Body of pancreas (tissue), 4 donors: ENCODE measurements around the gene BTBD10. TPM values are rescaled to one million over a fixed set of nuclear protein-coding genes. Genes with fewer than 3 reads are reported as not detected.

ENCODE experiments used
- ATAC-seq: fragments of 150-250 bp; one replicate; pipeline ENCODE4 v1.9.1; 2016
- DNase-seq, 4 donors: peaks; one replicate each; pipeline ENCODE4 v3.0.0-alpha.2; 2019
- H3K27ac ChIP-seq, 4 donors: fragments of 200-600 bp; sonication (generic); 1 replicate in 3 of 4; 2 replicates in 1 of 4; pipeline versions ENCODE4 v1.5.1 to v1.6.1; 2016 to 2019; ENCODE audit warnings: mild to moderate bottlenecking in 1 of 4, mixed read lengths in 1 of 4, moderate library complexity in 1 of 4
- H3K27me3 ChIP-seq, 2 donors: fragments of 200-600 bp; sonication (generic); one replicate each; pipeline ENCODE4 v1.6.0; 2016; ENCODE audit warnings: mild to moderate bottlenecking in 1 of 2
- H3K36me3 ChIP-seq, 2 donors: fragments of 200-600 bp; sonication (generic); replicated peaks in 1 of 2; 2 replicates each; pipeline ENCODE4 v1.5.1; 2016; ENCODE audit warnings: low read depth in 2 of 2; ENCODE audit not compliant: insufficient read depth in 1 of 2
- H3K4me1 ChIP-seq: fragments of 200-600 bp; sonication (generic); one replicate; pipeline ENCODE4 v1.6.0; 2016
- H3K4me3 ChIP-seq, 2 donors: fragments of 200-600 bp; sonication (generic); 1 replicate in 1 of 2; 2 replicates in 1 of 2; pipeline ENCODE4 v1.5.1; 2016 to 2019
- H3K9me3 ChIP-seq, 3 donors: fragments of 200-600 bp; sonication (generic); 1 replicate in 2 of 3; 2 replicates in 1 of 3; pipeline ENCODE4 v1.5.1; 2016
- CTCF ChIP-seq, 7 experiments: fragments of 450-650 bp in 4 of 7; fragments of 200-600 bp in 3 of 7; sonication (generic) in 3 of 7; IDR thresholded peaks; one replicate each; pipeline ENCODE4 v1.5.1; 2016 to 2019; ENCODE audit warnings: antibody characterized with exemption in 7 of 7
- POLR2A ChIP-seq, 3 donors: fragments of 450-650 bp; IDR thresholded peaks; one replicate each; pipeline ENCODE4 v1.6.1; 2016; ENCODE audit warnings: antibody characterized with exemption in 3 of 3, mild to moderate bottlenecking in 2 of 3
- WGBS, 2 donors: methylation state at CpG; one replicate each; pipeline ENCODE4 v1.1.5; 2017; 5-methylcytosine and 5-hydroxymethylcytosine counted together
- intact Hi-C: fragments of 100-400 bp; cut with DNase I; formaldehyde crosslinking; loops from one replicate; pipeline ENCODE4 v1.15.1; 2023
- total RNA-seq, 2 donors: library from RNA; depleted of rRNA; stranded (reverse); fragments of >200 nt; gene quantifications; one replicate each; pipeline ENCODE4 v1.1.0, GENCODE V29; 2016

Gene BTBD10
- total RNA-seq, 2 donors from 2014 or later, result 14.2 to 17.1 TPM

GRCh38 chr11:13358596-13359270, 104.3 kb downstream of the BTBD10 start:
- intact Hi-C loops, result no loop called here
- TF ChIP-seq POLR2A (IDR thresholded peaks at IDR 0.05), result no peak
- no peak for TF ChIP-seq CTCF (IDR thresholded peaks at IDR 0.05)

GRCh38 chr11:13357232-13357631, 105.8 kb downstream of the BTBD10 start:
- DNase-seq (no peak), ATAC-seq (no peak)
- Histone ChIP-seq H3K4me3 (no peak overlapping the region), H3K27me3 (no peaks in the 10 kb centered on the region), H3K4me1 (no peaks in the 10 kb centered on the region), H3K27ac (no peak overlapping the region), H3K9me3 (no peaks in the 10 kb centered on the region), H3K36me3 (peaks cover 7 to 17% of the 10 kb centered on the region in 2 donors)
- intact Hi-C loops, result no loop called here
- no peak for TF ChIP-seq POLR2A (IDR thresholded peaks at IDR 0.05)
- TF ChIP-seq CTCF (IDR thresholded peaks at IDR 0.05), result no peak
- WGBS, 2 donors, result 87 to 90% methylated on average over 9 of the region's 9 CpGs

More at GRCh38 chr11:13358596-13359270, 104.3 kb downstream of the BTBD10 start:
- ATAC-seq (no peak), DNase-seq (no peak)
- no peaks in the 10 kb centered on the region for H3K4me1 ChIP-seq
- 91 to 94% methylated on average over 6 of the region's 6 CpGs for WGBS, 2 donors
- H3K4me3 ChIP-seq, result no peak overlapping the region
- peaks cover 7 to 19% of the 10 kb centered on the region in 2 donors for H3K36me3 ChIP-seq
- H3K27ac ChIP-seq, result no peak overlapping the region
- H3K9me3 ChIP-seq, result no peaks in the 10 kb centered on the region
- H3K27me3 ChIP-seq, result no peaks in the 10 kb centered on the region

- WGBS, 2 donors, result 79 to 86% methylated on average over 4 of the region's 4 CpGs
- intact Hi-C loops, result no loop called here
- no peak for TF ChIP-seq POLR2A (IDR thresholded peaks at IDR 0.05)
- TF ChIP-seq CTCF (IDR thresholded peaks at IDR 0.05), result no peak
- Histone ChIP-seq H3K4me1 (no peaks in the 10 kb centered on the region), H3K36me3 (peaks cover 0 to 21% of the 10 kb centered on the region in 2 donors), H3K4me3 (no peak overlapping the region), H3K9me3 (no peaks in the 10 kb centered on the region), H3K27me3 (no peaks in the 10 kb centered on the region), H3K27ac (no peak overlapping the region)
- no peak for ATAC-seq
- no peak for DNase-seq
Observed at GRCh38 chr11:13355191-13355590, 107.8 kb downstream of the BTBD10 start.

GRCh38 chr11:13354335-13354734, 108.7 kb downstream of the BTBD10 start:
- H3K36me3 ChIP-seq, result peaks cover 0 to 20% of the 10 kb centered on the region in 2 donors
- no peaks in the 10 kb centered on the region for H3K27me3 ChIP-seq
- ATAC-seq (no peak), DNase-seq (no peak)
- no peaks in the 10 kb centered on the region for H3K9me3 ChIP-seq
- no peaks in the 10 kb centered on the region for H3K4me1 ChIP-seq
- no peak overlapping the region for H3K27ac ChIP-seq
- peak in 3 of 7 experiments; percentile 5 to 21 (median 17) for TF ChIP-seq CTCF (IDR thresholded peaks at IDR 0.05)
- no peak for TF ChIP-seq POLR2A (IDR thresholded peaks at IDR 0.05)
- 80 to 93% methylated on average over 6 of the region's 6 CpGs for WGBS, 2 donors
- intact Hi-C loops, result no loop called here
- H3K4me3 ChIP-seq, result no peak overlapping the region

- Histone ChIP-seq H3K27me3 (no peaks in the 10 kb centered on the region), H3K4me1 (no peaks in the 10 kb centered on the region), H3K4me3 (no peak overlapping the region), H3K27ac (no peak overlapping the region), H3K36me3 (peaks cover 0 to 15% of the 10 kb centered on the region in 2 donors), H3K9me3 (no peaks in the 10 kb centered on the region)
- WGBS, 2 donors, result 77 to 85% methylated on average over 6 of the region's 6 CpGs
- DNase-seq, result no peak
- ATAC-seq, result no peak
- no peak for TF ChIP-seq CTCF (IDR thresholded peaks at IDR 0.05)
- intact Hi-C loops, result no loop called here
Observed at GRCh38 chr11:13352711-13353110, 110.3 kb downstream of the BTBD10 start.
